WTC11 (cell line): ENCODE measurements around the gene ULK4. TPM values are rescaled to one million over a fixed set of nuclear protein-coding genes. Genes with fewer than 3 reads are reported as not detected.

Experiments
- ATAC-seq: fragments of 200-7000 bp; cut with Tn5 transposase; 2 replicates; pipeline ENCODE4 v1.10.0; 2021; ENCODE audit warnings: mild to moderate bottlenecking, moderate library complexity
- CTCF ChIA-PET: fragments of 300-600 bp; sonication (Branson Sonifier 250); formaldehyde crosslinking; loops from one replicate; lab custom pipeline; 2021; ENCODE audit warnings: antibody characterized with exemption; lab: Charles Lee
- POLR2A ChIA-PET: fragments of 350-600 bp; sonication (Branson Sonifier 250); formaldehyde crosslinking; loops from one replicate; lab custom pipeline; 2021; ENCODE audit warnings: antibody characterized with exemption; lab: Charles Lee
- DNase-seq: peaks from one replicate; pipeline ENCODE4 v3.0.0; 2021; ENCODE audit warnings: low spot score
- H3K27ac Mint-ChIP-seq: 2 replicates; pipeline ENCODE4 v1.8.0; 2021; ENCODE audit warnings: mixed read lengths
- H3K27me3 Mint-ChIP-seq: 2 replicates; pipeline ENCODE4 v1.8.0; 2021; ENCODE audit warnings: low read depth, mild to moderate bottlenecking, moderate library complexity, mixed read lengths
- H3K36me3 Mint-ChIP-seq: 2 replicates; pipeline ENCODE4 v1.8.0; 2021; ENCODE audit warnings: mixed read lengths
- H3K4me1 Mint-ChIP-seq: 2 replicates; pipeline ENCODE4 v1.8.0; 2022; ENCODE audit warnings: mixed read lengths
- H3K4me3 Mint-ChIP-seq: 2 replicates; pipeline ENCODE4 v1.8.0; 2021; ENCODE audit warnings: mild to moderate bottlenecking, moderate library complexity, mixed read lengths
- H3K9me3 Mint-ChIP-seq: 2 replicates; pipeline ENCODE4 v1.8.0; 2021; ENCODE audit warnings: mixed read lengths
- AFF4 ChIP-seq: sonication (generic); formaldehyde crosslinking; IDR thresholded peaks from 2 replicates; pipeline ENCODE4 v1.8.1; 2023; ENCODE audit warnings: mild to moderate bottlenecking, missing genetic modification reagents, borderline replicate concordance
- ARID4B ChIP-seq: sonication (generic); formaldehyde crosslinking; IDR thresholded peaks from 2 replicates; pipeline ENCODE4 v1.8.0; 2023; ENCODE audit warnings: missing genetic modification reagents, mild to moderate bottlenecking, borderline replicate concordance
- ATF1 ChIP-seq: sonication (generic); formaldehyde crosslinking; IDR thresholded peaks from 2 replicates; pipeline ENCODE4 v1.8.1; 2023; ENCODE audit warnings: mild to moderate bottlenecking, moderate library complexity, missing genetic modification reagents
- ATF2 ChIP-seq: sonication (generic); formaldehyde crosslinking; IDR thresholded peaks from 2 replicates; pipeline ENCODE4 v1.8.1; 2022; ENCODE audit warnings: low read depth, missing genetic modification reagents, borderline replicate concordance
- CREM ChIP-seq: sonication (generic); formaldehyde crosslinking; IDR thresholded peaks from 2 replicates; pipeline ENCODE4 v1.8.1; 2022; ENCODE audit warnings: mild to moderate bottlenecking, missing genetic modification reagents, moderate library complexity
- FOXP1 ChIP-seq: sonication (generic); formaldehyde crosslinking; IDR thresholded peaks from 2 replicates; pipeline ENCODE4 v1.8.0; 2022; ENCODE audit warnings: missing genetic modification reagents, mild to moderate bottlenecking, moderate library complexity, borderline replicate concordance
- HMGA2 ChIP-seq: fragments of 250-450 bp; sonication (Bioruptor Pico); IDR thresholded peaks from 2 replicates; pipeline ENCODE4 v1.4.0; 2021; ENCODE audit warnings: mild to moderate bottlenecking, moderate library complexity
- PRDM15 ChIP-seq: sonication (generic); formaldehyde crosslinking; IDR thresholded peaks from 2 replicates; pipeline ENCODE4 v1.8.0; 2022; ENCODE audit warnings: missing genetic modification reagents
- PREB ChIP-seq: sonication (generic); formaldehyde crosslinking; IDR thresholded peaks from 2 replicates; pipeline ENCODE4 v1.8.1; 2022; ENCODE audit warnings: mild to moderate bottlenecking, missing genetic modification reagents, moderate library complexity, borderline replicate concordance
- PRRX2 ChIP-seq: fragments of 250-450 bp; sonication (Bioruptor Pico); IDR thresholded peaks from 2 replicates; pipeline ENCODE4 v1.8.0; 2021; ENCODE audit warnings: mild to moderate bottlenecking
- TEAD4 ChIP-seq: sonication (generic); formaldehyde crosslinking; IDR thresholded peaks from 2 replicates; pipeline ENCODE4 v1.8.0; 2022; ENCODE audit warnings: mild to moderate bottlenecking, missing genetic modification reagents
- TP53 ChIP-seq: sonication (generic); formaldehyde crosslinking; IDR thresholded peaks from 2 replicates; pipeline ENCODE4 v1.8.1; 2023; ENCODE audit warnings: mild to moderate bottlenecking, missing genetic modification reagents
- ZNF121 ChIP-seq: sonication (generic); formaldehyde crosslinking; IDR thresholded peaks from 2 replicates; pipeline ENCODE4 v1.8.0; 2023; ENCODE audit warnings: missing genetic modification reagents
- ZNF396 ChIP-seq: fragments of 250-450 bp; sonication (Bioruptor Pico); IDR thresholded peaks from 2 replicates; pipeline ENCODE4 v1.8.0; 2021; ENCODE audit warnings: mild to moderate bottlenecking, moderate library complexity, borderline replicate concordance
- total RNA-seq: library from RNA; stranded (reverse); gene quantifications from 3 replicates; pipeline ENCODE4 v1.2.3, GENCODE V29; 2021
- TF ChIP-seq, protein P1 (sequence below): sonication (generic); formaldehyde crosslinking; conservative IDR thresholded peaks from 2 replicates; pipeline ENCODE4 v1.8.1; 2022; ENCODE audit warnings: mild to moderate bottlenecking, missing genetic modification reagents
- TF ChIP-seq, protein P2 (sequence below): sonication (generic); formaldehyde crosslinking; IDR thresholded peaks from 2 replicates; pipeline ENCODE4 v1.8.1; 2022; ENCODE audit warnings: missing genetic modification reagents, borderline replicate concordance
- TF ChIP-seq, protein P3 (sequence below): fragments of 250-450 bp; sonication (Bioruptor Pico); IDR thresholded peaks from 2 replicates; pipeline ENCODE4 v1.9.0; 2021; ENCODE audit warnings: moderate library complexity, mild to moderate bottlenecking, inconsistent platforms, borderline replicate concordance

The ULK4 gene
- total RNA-seq, 1 experiment from 2014 or later: 9.2 TPM

DNA sequence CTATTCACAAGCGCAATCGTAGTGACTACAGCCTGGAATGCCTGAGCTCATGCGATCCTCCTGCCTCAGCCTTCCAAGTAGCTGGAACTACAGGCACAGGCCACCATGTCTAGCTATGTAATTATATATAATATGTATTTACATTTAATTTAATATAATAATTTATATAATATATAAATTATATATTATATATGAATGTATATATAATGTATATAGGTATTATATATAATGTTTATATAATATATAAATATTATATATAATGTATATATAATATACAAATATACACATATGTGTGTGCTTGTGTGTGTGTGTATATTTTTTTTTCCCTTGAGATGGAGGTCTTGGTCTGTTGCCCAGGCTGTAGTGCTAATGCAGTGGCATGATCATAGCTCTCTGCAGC lies 27.6 kb upstream of the ULK4 start:
- no peak for ATAC-seq
- CTCF ChIA-PET: no interaction called here

DNA sequence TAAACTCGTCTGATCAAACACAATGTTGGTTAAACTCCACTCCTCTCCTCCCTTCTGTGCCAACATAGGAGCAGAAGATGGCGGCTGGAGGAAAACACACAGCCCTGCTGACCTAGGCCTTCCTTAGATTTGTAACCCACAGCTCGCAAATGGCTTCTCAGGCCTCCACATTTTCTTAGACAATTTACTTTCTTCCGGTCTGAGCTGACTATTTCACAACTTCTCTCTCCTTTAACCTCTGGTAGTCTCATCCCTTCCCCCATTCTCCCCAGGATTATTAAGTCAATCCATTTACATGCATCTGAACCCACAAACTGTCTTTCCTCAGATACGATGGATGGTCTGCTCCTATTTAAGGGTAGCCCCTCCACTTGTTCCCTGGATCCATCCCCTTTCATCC lies 25.7 kb upstream of the ULK4 start:
- Mint-ChIP-seq H3K27ac (no peak overlapping the region), H3K27me3 (no peaks in the 10 kb centered on the region), H3K4me3 (no peak overlapping the region), H3K36me3 (peaks cover 7% of the 10 kb centered on the region; the same call in 1 of the 2 replicates), H3K9me3 (peaks cover 14% of the 10 kb centered on the region), H3K4me1 (no peaks in the 10 kb centered on the region)
- ChIA-PET CTCF (no interaction called here), POLR2A (no interaction called here)
- DNase-seq (no peak), ATAC-seq (no peak)
- TF ChIP-seq ATF2 (CRISPR knock-in tag): no peak
- no peak for TF ChIP-seq TEAD4 (CRISPR knock-in tag)
- TF ChIP-seq FOXP1 (CRISPR knock-in tag): no peak
- TF ChIP-seq PRRX2: no peak
- TF ChIP-seq PREB (CRISPR knock-in tag): no peak
- no peak for TF ChIP-seq ARID4B
- TF ChIP-seq, protein P1, sequence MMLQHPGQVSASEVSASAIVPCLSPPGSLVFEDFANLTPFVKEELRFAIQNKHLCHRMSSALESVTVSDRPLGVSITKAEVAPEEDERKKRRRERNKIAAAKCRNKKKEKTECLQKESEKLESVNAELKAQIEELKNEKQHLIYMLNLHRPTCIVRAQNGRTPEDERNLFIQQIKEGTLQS (CRISPR knock-in tag): no peak
- no peak for TF ChIP-seq TP53
- no peak for TF ChIP-seq ATF1 (CRISPR knock-in tag)
- no peak for TF ChIP-seq ZNF396 (CRISPR knock-in tag)
- TF ChIP-seq PRDM15 (CRISPR knock-in tag): no peak
- no peak for TF ChIP-seq CREM (CRISPR knock-in tag)
- no peak for TF ChIP-seq AFF4 (CRISPR knock-in tag)

More for the DNA sequence above, 27.6 kb upstream of the ULK4 start:
- Mint-ChIP-seq H3K9me3 (peaks cover 10% of the 10 kb centered on the region), H3K27ac (no peak overlapping the region), H3K27me3 (no peaks in the 10 kb centered on the region), H3K4me1 (no peaks in the 10 kb centered on the region), H3K36me3 (no peaks in the 10 kb centered on the region), H3K4me3 (no peak overlapping the region)
- POLR2A ChIA-PET: no interaction called here
- TF ChIP-seq, protein P2, sequence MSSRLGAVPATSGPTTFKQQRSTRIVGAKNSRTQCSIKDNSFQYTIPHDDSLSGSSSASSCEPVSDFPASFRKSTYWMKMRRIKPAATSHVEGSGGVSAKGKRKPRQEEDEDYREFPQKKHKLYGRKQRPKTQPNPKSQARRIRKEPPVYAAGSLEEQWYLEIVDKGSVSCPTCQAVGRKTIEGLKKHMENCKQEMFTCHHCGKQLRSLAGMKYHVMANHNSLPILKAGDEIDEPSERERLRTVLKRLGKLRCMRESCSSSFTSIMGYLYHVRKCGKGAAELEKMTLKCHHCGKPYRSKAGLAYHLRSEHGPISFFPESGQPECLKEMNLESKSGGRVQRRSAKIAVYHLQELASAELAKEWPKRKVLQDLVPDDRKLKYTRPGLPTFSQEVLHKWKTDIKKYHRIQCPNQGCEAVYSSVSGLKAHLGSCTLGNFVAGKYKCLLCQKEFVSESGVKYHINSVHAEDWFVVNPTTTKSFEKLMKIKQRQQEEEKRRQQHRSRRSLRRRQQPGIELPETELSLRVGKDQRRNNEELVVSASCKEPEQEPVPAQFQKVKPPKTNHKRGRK (CRISPR knock-in tag): no peak
- no peak for TF ChIP-seq ZNF396 (CRISPR knock-in tag)
- peak; percentile 95; the same call in 1 of the 2 replicates for TF ChIP-seq HMGA2 (CRISPR knock-in tag)
- TF ChIP-seq, protein P3, sequence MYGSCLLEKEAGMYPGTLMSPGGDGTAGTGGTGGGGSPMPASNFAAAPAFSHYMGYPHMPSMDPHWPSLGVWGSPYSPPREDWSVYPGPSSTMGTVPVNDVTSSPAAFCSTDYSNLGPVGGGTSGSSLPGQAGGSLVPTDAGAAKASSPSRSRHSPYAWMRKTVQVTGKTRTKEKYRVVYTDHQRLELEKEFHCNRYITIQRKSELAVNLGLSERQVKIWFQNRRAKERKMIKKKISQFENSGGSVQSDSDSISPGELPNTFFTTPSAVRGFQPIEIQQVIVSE (CRISPR knock-in tag): no peak
- TF ChIP-seq PRRX2: no peak
- no peak for TF ChIP-seq ZNF121
- TF ChIP-seq TEAD4 (CRISPR knock-in tag): no peak
- DNase-seq: no peak
